Dermis blood vessel endothelial cell (primary cell): ENCODE results near the gene HOXD12. TPM values are rescaled to one million over a fixed set of nuclear protein-coding genes. Genes with fewer than 3 reads are reported as not detected.

Source experiments
- DNase-seq: peaks from one replicate; pipeline ENCODE4 v3.0.0; 2010
- total RNA-seq: library from RNA; depleted of rRNA; stranded (reverse); fragments of >200 nt; gene quantifications from 2 replicates; pipeline ENCODE4 v1.2.3, GENCODE V29; 2014

The HOXD12 gene
- total RNA-seq, 1 donor from 2014 or later, result not detected

DNA sequence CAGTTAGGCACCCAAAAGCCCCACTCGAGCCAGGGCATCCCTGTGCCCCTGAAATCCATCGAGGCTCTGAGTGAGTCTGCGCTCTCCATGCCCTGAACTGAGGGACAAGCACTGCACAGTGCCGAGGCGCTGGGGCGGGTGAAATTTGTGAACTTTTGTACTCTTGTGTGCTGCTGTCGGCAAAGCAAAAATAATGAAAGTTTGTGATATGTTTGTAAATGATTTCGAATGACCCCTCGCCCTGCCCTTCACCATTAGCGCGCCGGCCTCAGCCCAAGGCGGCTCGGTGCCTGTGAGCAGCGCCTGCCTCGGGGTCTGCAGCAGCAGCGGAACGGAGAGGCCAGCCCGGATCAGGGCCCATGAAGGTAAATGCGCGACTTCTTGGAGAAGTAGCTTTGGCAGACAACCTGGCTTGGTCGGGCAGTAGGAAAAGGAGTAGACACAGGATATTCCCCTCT lies 49.9 kb downstream of the HOXD12 start:
- no peak for DNase-seq

DNA sequence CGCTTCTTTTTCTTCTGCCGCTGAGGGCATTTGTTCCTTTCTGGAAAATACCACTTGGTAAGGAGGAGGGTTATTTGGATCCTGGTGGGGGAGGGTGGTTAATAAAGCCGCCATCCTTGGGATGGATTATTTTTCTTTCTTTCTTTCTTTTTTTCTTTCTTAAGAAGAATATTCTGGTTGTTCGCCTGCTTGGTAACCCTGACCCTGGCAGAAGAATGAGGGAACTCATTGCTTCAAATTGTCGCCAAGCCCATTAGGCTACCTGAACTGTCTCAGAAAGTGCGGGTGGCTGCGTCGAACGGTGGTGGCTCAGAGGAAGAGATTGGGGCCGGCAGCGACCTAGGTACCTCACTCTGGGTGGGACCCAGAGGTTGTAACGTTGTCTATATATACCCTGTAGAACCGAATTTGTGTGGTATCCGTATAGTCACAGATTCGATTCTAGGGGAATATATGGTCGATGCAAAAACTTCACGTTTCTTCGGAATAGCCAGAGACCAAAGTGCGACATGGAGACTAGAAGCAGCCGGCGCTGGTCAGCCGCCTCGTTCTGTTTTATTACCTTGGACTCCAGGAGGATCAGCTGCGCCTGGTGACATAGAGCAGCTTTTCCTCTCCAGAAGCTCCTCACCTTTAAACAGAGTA lies 50.5 kb downstream of the HOXD12 start:
- DNase-seq, result no peak

DNA sequence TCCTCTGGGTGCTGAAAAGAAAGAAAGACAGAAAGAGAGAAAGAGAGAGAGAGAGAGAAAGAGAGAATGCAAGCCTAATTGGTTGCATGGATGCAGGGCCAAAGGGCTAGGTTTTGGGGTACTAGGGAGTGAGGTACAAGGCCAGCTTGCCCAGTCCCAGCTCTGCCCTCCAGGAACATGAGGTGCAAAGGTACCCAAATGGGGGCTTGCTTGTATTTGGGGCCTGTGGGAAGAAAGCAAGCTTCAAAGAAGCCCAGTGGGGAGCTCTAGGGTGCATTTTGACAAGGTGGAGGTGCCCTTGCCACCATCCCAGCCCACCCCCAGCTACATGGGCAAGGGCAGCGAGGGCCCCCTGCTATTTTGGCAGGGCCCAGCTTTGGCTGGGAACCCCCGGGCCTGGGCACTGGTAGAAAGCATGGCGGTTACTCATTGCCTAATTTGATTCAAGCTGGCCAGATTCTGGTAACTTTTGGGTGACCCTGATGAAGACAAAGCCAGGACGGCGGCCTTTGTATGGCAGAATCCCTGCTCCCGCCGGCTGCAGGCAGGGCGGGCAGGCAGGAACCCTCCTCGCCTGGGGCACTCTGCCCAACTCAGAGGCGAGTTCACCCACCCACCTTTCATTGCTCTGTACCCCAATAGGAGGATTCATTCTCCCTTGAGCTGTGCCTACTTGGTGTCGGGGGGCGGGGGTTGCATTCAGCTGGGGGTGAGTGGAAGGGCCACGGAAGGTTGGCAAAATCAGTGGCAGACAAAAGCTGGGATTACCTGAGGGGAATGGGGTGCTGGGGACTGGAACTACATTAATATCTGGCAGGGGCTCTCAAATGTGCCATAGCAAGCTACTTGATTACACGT lies 51.2 kb downstream of the HOXD12 start:
- no peak for DNase-seq

DNA sequence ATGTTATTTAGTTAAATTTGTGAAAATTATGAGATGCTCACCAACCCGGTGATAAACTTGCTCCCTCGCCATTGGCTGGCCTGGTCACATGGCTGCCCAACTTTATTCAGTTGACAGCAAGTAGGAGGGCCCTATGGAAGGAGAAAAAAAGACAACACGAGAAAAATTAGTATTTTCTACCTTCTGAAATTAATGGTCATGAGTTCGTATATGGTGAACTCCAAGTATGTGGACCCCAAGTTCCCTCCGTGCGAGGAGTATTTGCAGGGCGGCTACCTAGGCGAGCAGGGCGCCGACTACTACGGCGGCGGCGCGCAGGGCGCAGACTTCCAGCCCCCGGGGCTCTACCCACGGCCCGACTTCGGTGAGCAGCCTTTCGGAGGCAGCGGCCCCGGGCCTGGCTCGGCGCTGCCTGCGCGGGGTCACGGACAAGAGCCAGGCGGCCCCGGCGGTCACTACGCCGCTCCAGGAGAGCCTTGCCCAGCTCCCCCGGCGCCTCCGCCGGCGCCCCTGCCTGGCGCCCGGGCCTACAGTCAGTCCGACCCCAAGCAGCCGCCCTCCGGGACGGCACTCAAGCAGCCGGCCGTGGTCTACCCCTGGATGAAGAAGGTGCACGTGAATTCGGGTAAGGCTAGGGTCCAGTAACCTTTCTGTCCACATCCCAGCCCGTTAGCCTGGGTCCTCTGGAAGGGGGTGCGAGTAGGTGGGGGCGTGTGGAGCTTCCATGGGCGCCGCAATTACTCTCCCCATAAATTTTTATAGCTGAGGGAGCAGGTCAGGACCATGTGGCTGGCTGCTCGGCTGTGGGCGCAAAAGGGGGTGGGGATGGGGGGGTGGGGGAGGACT lies 52.1 kb downstream of the HOXD12 start, which contains the start of gene HOXD4:
Gene HOXD4, plus strand, starts transcription at position 109 of the 846 bp plus-strand sequence. Its CDS starts 84 bp downstream, at position 193.
- DNase-seq, result no peak

Other genes with a start within 250 kb of the HOXD12 start
- gene LNPK, start 97.5 kb upstream of the HOXD12 start, total RNA-seq, result 8.0 and 10.5 TPM in 2 replicates
- gene EVX2, start 15.8 kb upstream of the HOXD12 start, total RNA-seq, result not detected in 2 replicates
- gene HOXD13, start 7.1 kb upstream of the HOXD12 start, total RNA-seq, result under 0.01 TPM in 1 of 2 replicates, not detected in the other
- gene HOXD11, start 7.5 kb downstream of the HOXD12 start, total RNA-seq, result 0.17 TPM in 1 of 2 replicates, not detected in the other
- gene HOXD10, start 17.0 kb downstream of the HOXD12 start, total RNA-seq, result 7.7 and 15.2 TPM in 2 replicates
- gene HOXD9, start 22.9 kb downstream of the HOXD12 start, total RNA-seq, result 24.5 and 28.4 TPM in 2 replicates
- gene HOXD8, start 29.9 kb downstream of the HOXD12 start, total RNA-seq, result 30.3 and 33.0 TPM in 2 replicates
- 6.1 and 8.8 TPM in 2 replicates for gene HOXD4, start 51.8 kb downstream of the HOXD12 start, total RNA-seq
- 19.2 and 54.6 TPM in 2 replicates for gene HOXD3, start 57.5 kb downstream of the HOXD12 start, total RNA-seq
- gene HOXD1, start 88.9 kb downstream of the HOXD12 start, total RNA-seq, result 11.2 and 15.4 TPM in 2 replicates
- gene MTX2, start 169.6 kb downstream of the HOXD12 start, total RNA-seq, result 24.4 and 26.7 TPM in 2 replicates